Activated T-helper 1 cell treated with Interleukin-2 at 50 U/mL for 16 hours (primary cell): ENCODE data around the gene DGKQ.

Source experiments
- DNase-seq: peaks from one replicate; pipeline ENCODE4 v3.0.0-alpha.2; 2020; ENCODE audit warnings: low read depth

Gene DGKQ, protein sequence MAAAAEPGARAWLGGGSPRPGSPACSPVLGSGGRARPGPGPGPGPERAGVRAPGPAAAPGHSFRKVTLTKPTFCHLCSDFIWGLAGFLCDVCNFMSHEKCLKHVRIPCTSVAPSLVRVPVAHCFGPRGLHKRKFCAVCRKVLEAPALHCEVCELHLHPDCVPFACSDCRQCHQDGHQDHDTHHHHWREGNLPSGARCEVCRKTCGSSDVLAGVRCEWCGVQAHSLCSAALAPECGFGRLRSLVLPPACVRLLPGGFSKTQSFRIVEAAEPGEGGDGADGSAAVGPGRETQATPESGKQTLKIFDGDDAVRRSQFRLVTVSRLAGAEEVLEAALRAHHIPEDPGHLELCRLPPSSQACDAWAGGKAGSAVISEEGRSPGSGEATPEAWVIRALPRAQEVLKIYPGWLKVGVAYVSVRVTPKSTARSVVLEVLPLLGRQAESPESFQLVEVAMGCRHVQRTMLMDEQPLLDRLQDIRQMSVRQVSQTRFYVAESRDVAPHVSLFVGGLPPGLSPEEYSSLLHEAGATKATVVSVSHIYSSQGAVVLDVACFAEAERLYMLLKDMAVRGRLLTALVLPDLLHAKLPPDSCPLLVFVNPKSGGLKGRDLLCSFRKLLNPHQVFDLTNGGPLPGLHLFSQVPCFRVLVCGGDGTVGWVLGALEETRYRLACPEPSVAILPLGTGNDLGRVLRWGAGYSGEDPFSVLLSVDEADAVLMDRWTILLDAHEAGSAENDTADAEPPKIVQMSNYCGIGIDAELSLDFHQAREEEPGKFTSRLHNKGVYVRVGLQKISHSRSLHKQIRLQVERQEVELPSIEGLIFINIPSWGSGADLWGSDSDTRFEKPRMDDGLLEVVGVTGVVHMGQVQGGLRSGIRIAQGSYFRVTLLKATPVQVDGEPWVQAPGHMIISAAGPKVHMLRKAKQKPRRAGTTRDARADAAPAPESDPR

DNA sequence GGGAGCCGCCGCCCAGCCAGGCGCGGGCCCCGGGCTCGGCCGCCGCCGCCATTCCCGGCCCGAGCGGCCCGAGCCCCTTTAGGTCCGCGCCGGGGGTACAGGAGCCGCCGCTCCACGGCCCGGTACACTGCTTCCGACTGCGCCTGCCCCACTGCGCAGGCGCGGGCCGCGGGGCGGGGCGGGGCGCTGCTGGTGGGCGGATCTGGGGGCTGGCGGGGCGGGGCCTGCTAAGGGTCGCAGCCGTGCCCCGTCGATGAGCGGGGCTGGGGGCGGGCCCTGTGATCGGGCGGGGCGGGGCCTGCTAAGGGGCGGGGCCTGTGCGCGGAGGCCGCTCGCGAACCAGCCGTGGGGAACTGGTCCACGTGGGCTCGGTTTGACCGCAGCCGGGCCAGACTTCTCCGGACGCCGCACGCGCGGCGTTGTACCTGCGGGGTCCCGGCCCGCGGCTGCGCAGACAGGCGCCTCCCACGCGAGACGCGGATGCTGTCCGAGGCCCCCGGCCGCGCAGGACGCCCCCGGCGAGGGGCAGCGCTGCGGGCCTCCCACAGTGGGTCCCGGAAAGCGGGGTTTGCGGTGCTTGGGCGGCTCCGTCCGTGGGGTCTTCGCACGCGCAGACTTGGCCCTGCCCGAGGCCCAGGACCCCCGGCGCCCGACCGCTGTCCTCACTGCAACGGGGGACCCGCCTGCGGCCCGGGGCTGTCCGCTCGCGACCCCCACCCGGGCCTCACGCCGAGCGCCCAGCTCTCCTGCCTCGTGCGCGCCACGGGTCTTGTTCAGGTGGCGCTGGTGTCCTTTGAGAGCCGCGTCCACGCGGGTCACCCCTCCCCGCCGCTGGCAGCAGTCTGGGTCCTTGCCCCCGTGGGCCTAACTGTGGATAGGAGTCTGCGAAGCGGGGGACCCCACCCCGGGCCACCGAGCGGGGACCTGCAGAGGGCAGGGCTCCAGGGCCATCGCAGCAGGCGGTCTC, at the start of gene DGKQ:
Gene DGKQ, minus strand, starts transcription at position 139 of the 967 bp plus-strand sequence. Its CDS starts 87 bp downstream, at position 52.
- DNase-seq: peak; percentile 87

DNA sequence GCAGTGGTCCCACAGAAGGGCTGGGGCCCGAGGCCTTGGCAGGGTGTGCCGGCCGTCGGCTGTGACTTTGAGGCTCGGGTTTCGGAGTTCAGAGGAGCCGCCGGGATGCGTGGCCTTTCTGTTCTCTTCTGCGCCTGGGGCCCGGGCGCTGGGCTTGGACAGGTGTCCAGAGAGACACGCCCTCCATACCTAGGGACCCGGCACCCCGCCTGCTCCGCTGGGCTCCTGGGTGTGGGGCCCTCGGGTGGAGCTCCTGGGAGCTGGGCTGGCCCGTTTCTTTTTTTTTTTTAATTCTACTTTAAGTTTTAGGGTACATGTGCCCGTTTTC, 49.3 kb upstream of the DGKQ start:
- no peak for DNase-seq

DNA sequence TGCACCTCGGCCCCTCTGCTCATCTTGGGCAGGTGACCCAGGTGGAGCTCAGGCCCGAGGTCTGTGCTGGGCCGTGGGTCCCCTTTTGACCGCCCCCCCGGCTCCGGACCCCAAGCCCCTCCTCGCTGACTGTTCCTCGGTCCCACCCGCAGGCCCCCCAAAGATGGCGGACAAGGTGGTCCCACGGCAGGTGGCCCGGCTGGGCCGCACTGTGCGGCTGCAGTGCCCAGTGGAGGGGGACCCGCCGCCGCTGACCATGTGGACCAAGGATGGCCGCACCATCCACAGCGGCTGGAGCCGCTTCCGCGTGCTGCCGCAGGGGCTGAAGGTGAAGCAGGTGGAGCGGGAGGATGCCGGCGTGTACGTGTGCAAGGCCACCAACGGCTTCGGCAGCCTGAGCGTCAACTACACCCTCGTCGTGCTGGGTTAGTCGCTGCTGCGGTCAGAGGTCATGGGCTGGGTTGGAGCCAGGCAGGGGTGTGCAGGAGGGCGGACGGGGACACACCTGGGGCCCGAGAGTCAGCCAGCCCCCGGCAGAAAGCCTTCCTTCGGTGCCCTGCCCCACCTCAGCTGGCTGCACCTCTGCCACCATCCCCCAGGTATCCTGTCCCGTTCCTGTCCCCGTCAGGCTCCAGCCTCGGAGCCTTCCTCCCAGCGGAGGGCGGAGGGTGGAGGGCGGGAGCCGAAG, 48.8 kb upstream of the DGKQ start:
- no peak for DNase-seq

DNA sequence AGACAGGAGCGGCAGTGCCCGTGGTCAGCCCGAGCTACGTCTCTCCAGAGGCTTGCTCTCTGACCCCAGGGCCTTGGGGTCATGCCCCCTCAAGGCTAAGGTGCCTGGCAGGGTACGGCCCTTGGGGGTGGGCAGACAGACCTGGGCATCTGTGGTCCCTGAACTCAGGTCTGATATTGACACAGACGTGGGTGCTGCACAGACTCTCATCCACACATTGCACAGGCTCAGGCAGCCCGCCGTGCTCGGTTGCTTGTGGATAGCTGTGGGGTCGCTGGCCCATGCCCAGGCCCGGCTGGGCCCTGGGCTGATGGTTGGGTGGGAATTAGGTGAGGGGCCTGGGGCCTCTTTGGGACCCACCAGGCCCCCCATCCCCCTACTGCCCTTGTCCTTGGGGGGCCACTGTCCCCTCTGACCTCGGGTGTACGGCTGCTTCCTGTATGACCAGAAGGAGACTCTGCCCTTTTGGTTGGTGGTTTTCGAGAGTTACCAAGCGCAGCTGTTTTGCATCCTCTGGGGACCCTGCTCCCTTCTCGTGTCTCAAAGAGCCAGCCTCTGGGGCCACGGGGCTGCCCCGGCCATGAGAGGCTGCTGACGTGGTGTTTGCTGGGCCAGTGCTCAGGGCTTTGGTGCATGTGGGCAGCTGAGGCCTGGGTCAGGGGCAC, 48.1 kb upstream of the DGKQ start:
- no peak for DNase-seq

DNA sequence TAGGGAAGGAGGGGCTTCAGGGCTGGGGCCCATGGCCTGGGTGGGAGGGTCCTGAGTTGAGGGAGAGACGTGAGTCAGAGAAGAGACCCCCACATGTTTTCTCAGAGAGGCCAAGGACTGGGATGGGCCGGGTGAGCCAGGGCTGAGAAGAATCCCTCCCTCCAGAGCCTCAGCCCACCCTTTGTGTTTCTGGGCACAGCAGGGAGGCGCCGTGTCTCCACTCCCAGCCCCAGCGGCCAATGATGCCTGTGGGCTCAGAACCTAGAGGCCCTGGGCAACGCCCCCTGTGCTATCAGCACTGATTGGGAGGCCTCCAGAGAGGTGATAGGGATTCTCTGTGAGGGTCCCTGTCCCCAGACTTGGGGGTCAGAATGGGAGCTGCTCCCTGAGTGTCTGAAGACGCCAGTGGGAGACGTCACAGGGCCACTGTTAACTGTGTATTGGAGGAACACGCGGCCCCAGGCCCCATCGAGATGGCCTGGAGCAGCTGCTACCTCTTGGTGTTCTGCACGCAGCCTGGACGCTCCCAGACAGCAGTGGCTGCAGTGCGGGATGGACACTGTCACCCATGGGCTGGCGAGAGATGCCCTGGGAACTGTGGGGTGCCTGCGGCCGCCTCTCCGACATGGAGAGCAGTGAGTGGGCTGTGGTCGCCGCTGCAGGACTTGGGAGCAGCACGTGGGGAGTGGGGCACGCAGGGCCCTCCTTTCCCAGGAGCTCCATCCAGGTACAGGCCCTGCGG, 46.5 kb upstream of the DGKQ start:
- DNase-seq: no peak

DNA sequence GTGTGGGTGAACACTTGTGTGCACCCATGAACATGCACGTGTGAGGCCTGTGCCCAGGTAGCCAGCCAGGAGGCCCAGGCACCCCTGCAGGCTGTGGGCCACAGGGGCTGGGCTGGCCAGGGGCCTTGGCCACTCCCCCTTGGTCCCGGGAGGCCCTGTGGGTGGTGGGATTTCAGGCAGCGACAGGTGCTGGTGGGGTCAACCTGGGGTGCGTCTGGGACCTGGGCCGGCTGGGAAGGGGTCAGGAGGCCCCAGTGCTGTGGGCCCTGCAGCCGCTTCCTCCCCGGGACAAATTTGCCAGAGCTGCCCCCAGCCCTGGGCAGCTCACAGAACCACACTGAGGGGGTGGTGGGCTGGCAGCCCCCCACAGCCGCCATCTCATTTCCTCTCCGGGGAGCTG, 46.0 kb upstream of the DGKQ start:
- DNase-seq: no peak

DNA sequence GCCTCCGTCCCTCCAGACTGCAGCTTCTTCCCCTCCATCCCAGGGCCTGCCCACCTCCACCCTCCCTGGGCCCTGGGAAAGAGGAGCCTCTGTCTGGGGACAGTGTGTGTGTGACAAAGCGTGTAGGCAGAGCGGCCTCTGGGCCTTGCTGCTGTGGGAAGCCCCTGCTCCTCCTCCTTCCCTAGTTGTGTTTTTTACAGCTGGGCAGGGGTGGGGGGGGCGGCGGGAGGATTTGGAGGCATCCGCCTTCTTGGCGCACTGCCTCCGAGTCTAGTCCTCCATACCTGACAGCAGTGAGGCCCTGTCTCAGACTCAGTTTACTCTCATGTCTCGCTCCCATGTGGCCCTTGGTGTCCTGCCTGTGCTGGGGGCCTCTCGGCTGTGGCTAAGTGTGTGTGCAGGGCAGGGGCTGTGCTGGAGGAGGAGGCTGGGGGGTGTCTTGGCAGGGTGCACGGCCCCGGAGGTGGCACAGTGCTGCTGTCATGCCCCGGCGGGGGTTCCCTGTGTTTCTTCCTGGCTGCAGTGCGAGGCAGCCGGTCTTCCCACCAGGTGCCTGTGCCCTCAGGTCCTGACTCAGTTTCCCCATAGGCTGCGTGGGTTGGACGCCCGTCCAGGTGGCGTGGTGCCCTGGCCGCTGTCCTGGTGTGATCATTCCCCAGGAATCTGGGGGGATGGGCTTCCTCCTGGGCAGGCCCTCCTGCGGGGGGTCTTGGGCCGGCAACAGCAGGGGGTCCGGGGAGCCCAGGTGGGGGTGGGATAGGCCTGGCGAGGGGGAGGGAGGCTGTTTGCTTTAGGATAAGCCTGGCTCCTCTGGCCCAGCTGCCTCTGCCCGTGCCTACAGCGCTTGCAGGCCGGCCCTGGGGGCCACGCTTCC, 45.0 kb upstream of the DGKQ start:
- no peak for DNase-seq

DNA sequence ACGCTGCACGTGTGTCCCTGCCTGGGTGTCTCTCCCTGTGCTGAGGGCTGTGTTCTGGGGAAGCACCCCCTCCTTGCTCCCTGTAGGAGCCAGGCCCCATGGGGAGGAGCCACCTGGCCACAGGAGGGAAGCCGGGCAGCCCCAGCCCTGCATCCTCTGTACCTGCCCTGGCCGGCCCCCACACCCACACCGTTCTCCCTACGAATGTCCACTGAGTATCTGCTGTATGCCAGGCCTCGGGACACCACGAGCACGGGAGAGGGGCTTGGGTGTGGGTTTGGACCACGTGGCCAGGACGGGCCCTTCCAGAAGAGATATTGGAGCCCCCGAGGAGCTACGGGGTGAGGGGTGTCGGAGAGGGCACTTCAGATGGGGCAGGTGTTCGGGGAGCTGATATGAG, 44.3 kb upstream of the DGKQ start:
- DNase-seq: no peak

DNA sequence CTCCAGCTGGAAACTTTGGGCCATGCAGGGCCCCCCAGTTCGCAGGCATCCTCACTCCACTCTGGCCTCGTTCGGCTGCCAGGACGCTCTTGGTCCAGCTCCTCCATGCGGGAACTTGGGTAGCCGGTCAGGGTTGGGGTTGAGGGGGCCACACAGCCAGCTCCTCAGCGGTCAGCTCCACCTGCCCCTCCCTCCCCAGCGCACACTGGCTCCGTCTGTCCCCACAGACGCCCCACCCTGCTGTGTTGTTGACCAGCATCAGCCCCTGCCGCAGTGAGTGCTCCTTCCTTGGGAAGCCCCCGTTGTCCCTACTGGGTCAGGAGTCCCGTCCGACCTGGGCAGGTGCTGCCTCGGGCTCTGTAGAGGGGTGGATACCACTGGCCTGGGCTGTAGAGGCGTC, 43.8 kb upstream of the DGKQ start:
- no peak for DNase-seq

DNA sequence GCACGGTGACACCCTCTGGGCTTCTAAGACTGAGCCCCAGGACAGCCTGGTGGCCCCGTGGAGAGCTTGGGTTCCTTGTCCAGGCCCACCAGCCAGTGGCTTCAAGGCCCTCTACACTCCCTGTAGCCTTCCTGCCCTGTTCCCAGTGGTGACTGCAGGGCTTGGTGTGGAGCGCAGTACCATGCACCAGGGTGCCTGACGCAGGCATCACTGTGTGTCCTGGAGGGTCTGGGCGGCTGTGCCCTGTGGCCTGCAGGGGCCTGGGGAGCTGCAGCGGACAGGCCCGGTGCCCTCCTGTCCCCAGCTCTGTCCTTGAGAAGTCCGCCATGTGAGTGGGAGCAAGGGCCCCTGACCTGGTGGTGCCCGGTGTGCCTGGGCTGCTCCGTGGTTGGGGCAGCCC, 42.4 kb upstream of the DGKQ start:
- no peak for DNase-seq

DNA sequence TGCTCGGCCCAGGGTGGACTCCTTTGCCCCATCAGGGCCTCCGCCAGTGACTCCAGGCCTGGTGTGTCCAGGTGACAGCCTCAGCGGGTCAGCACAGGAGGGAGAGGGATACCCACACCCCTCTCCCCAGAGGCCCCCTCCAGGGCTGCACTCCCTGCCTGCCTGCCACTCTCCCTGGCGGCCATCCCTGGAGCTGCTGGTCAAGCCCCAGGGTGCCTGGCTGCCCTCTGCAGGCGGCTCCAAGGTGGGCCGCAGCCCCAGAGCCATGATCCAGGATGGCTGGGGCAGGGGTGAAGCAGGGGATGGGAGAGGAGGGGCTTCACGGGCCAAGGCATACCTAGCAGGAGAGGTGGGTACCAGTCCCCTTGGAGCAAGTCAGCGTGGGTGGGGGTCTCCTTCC, 41.8 kb upstream of the DGKQ start:
- no peak for DNase-seq

DNA sequence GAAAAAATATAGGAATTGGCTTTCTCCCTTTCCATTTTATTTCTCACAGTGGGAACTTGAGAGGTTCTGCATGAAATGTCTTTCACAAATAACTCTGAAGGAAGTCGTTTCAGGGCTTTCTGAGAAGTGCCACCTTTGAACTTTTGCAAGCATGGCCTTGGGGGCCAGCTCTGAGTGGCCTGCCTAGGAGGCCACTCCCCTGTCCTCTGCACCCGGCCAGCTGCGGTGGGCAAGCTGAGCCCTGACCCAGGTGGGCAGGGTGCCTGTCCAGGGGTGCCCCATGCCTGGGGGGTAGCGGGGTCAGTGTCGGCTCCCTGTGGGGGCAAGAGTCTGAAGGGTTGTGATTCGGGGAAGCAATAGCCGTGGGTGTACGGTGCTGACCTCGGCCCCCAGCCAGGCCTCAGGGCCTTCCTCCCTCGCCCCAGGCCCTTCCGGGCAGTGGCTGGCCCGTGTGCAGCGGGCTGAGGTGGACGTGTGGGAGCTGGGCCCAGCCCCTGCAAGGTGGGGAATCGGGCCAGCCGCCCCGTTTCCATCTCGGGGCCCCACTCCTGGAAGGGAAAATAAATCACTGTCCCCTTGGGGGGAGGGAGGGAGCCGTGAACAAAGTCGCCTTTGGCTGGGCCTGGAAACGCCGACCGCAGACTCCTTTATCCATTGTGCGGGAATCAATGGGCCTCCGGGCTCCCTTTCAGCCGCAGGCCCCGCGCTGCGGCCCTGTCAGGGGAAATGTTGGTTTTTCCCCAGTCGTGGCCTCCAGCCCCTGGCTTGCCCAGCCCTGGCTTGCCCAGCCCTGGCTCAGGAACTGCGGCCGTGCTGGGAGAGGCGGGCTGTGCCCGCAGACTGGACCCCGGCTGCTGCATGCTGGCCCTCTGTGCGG, 41.2 kb upstream of the DGKQ start:
- no peak for DNase-seq

DNA sequence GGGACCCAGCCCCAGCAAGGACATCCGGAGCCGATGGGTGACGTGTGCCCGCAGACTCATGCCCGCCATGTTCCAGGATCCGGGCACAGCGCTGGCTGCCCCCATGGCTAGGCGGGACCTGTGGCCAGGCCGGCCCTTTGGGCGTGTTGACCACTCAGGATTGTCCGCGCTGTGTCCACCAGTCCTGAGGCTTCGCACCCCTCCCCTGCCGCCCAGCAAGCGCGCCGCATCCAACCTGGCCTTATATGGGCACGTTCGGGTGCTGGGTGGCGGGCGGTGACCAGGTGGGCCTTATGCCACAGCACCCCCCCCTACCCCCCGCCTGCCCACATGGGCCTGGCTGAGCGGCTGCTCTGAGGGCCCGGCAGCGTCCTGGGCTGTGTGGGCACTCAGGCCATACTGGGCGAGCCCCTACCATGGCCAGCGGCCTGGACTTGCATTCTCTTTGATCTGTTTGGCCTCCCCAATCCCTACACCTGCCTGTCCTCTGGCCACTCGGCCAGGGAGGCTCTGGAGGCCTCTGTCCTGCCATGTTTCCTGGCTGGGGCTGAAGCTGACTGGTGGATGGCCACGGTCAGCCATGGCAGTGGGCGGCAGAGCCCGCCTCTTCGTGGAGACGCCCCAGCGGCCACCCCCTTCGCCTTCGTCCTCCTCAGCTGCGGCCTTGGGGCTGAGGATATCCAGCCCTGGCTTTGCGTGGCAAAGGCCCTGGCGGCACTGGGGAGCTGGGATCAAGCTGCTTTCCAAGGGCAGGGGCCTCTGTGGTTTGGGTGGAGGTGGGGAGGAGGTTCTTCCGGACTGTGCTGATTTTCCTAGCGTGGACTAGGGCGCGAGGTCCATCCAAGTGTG, 40.1 kb upstream of the DGKQ start:
- no peak for DNase-seq

DNA sequence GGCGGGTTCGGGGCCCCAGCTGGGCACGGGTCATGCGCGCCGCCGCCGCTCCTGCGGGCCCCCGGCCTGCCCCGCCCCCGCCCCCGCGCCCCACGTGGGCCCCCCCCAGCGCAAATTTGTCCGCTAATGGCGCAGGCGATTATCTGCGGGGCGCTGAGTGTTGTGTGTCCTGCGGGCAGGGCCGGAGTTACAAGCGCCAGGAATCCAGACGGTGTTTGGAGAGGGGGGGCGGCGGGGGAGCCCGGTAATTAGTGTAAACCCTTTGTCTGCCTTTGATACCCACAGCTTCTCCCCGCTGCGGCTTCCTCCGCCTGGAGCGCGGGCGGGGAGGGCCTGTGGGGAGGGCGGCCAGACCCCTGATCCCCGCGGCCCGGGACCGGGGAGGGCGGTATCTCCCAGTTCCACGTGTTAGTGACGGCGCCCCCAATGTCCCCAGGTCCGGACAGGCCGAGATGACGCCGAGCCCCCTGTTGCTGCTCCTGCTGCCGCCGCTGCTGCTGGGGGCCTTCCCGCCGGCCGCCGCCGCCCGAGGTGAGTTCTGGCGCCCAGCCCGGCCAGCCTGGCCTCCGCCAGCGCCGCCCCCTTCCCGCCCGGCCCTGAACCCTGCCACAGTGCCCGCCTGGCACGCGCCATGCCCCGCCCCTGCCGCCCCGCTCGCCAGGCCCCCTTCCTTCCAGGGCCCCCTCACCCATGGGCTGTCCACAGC, 38.8 kb upstream of the DGKQ start:
- peak; percentile 11 for DNase-seq

DNA sequence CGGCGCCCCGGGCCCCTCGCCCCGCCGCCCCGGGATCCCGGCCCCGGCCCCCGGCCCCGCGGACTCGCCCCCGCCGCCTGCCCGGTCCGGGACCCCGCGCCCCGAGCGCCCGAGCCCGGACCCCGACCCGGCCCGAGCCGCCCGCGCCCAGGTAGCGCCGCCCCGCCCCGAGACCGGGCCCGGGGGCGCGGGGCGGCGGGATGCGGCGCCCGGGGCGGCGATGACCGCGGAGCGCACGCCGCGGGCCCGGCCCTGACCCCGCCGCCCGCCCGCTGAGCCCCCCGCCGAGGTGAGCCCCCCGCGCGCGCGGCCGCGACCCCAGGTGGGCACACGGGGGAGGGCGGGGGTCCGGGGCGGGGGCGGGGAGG, 38.3 kb upstream of the DGKQ start:
- no peak for DNase-seq

DNA sequence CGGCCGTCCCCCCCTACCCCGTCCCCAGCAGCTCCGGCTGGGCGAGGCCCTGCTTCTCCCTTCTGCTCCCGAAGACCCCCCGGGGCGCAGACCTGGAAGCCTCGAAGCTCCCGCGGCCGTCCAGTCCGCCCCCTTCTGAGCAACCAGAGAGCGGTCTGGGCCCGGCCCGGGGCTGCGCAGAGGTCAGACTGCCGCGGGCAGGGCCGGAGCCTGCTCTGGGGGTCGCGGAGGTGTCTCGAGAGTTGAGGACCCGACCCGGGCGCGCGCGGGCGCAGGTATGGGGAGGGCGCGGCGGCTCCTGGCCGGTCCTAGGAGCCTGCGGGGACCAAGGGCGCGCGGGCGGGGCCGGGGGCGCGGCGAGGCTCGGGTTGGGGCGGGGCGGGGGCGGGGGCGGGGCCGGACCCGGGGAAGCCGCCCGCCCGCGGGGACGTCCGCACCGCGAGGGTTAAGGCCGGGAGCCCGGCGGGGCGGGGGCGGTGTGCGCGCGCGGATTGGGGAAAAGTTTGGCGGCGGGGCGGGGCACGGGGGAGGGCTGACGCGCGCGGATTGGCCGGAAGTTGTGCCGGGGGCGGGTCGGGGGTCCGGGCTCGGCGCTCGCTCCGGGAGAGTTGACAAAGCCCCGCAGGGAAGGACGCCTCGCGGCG, 37.8 kb upstream of the DGKQ start, which contains the start of gene FGFRL1:
Gene FGFRL1, plus strand, starts transcription at position 605 of the 644 bp plus-strand sequence. CDS start 860 bp downstream, outside the sequence.
- peak; percentile 88 for DNase-seq
